CD4-positive, CD25-positive, alpha-beta regulatory T cell (primary cell): ENCODE measurements around the gene TFB2M. TPM values are rescaled to one million over a fixed set of nuclear protein-coding genes. Genes with fewer than 3 reads are reported as not detected.
"Not testable (repeated sequence)": the region's sequence is repeated elsewhere in the genome, so short reads cannot be mapped to it uniquely, and the experiment has no call there.

ENCODE experiments used
- ATAC-seq, 2 donors: fragments of 150-1000 bp; cut with Tn5 transposase; one replicate each; pipeline ENCODE4 v1.10.0; 2021; ENCODE audit warnings: low read depth in 2 of 2, moderate number of reproducible peaks in 2 of 2, moderate library complexity in 1 of 2
- DNase-seq, 3 donors: peaks; one replicate each; pipeline versions ENCODE4 v3.0.0 to v3.0.0-alpha.2; 2012 to 2022; ENCODE audit warnings: mixed read lengths in 1 of 3
- H3K27ac ChIP-seq: one replicate; pipeline ENCODE4 v1.7.0; 2013; ENCODE audit warnings: mild to moderate bottlenecking, low read length; ENCODE audit not compliant: insufficient read depth, poor library complexity, severe bottlenecking
- H3K27me3 ChIP-seq: one replicate; pipeline ENCODE4 v1.7.0; 2013; ENCODE audit warnings: low read length; ENCODE audit not compliant: control insufficient read depth, insufficient read depth
- H3K36me3 ChIP-seq: one replicate; pipeline ENCODE4 v1.7.0; 2013; ENCODE audit warnings: mild to moderate bottlenecking, low read length, moderate library complexity; ENCODE audit not compliant: control insufficient read depth, insufficient read depth
- H3K4me1 ChIP-seq: 2 replicates; pipeline ENCODE4 v1.7.0; 2013; ENCODE audit warnings: mild to moderate bottlenecking, low read length; ENCODE audit not compliant: insufficient read depth, control insufficient read depth, poor library complexity, severe bottlenecking
- H3K4me3 ChIP-seq: one replicate; pipeline ENCODE4 v1.7.0; 2013; ENCODE audit warnings: low read depth, mild to moderate bottlenecking, low read length, moderate library complexity
- H3K9me3 ChIP-seq, 2 experiments: 1 replicate in 1 of 2; 2 replicates in 1 of 2; pipeline ENCODE4 v1.7.0; 2013; ENCODE audit warnings: low read length in 2 of 2, mild to moderate bottlenecking in 1 of 2, moderate library complexity in 1 of 2; ENCODE audit not compliant: control insufficient read depth in 2 of 2
- H3K27ac Mint-ChIP-seq, 3 donors: one replicate each; pipeline ENCODE4 v1.8.0; 2020 to 2022; ENCODE audit warnings: mild to moderate bottlenecking in 3 of 3, mixed read lengths in 3 of 3, moderate library complexity in 2 of 3
- H3K27me3 Mint-ChIP-seq: one replicate; pipeline ENCODE4 v1.8.0; 2022; ENCODE audit warnings: mild to moderate bottlenecking, mixed read lengths
- H3K36me3 Mint-ChIP-seq: one replicate; pipeline ENCODE4 v1.8.0; 2020; ENCODE audit warnings: mixed read lengths
- H3K4me1 Mint-ChIP-seq, 4 donors: one replicate each; pipeline ENCODE4 v1.8.0; 2020 to 2022; ENCODE audit warnings: mixed read lengths in 4 of 4, mild to moderate bottlenecking in 1 of 4
- H3K4me3 Mint-ChIP-seq, 4 donors: one replicate each; pipeline ENCODE4 v1.8.0; 2020 to 2022; ENCODE audit warnings: mild to moderate bottlenecking in 4 of 4, mixed read lengths in 4 of 4, moderate library complexity in 3 of 4
- H3K9me3 Mint-ChIP-seq, 7 donors: one replicate each; pipeline ENCODE4 v1.8.0; 2020 to 2022; ENCODE audit warnings: mixed read lengths in 7 of 7, mild to moderate bottlenecking in 3 of 7, moderate library complexity in 2 of 7
- polyA plus RNA-seq, 4 donors: library from polyadenylated mRNA; unstranded; fragments of 300-500 nt; fragmentation: Illumina TruSeq; gene quantifications; one replicate each; pipeline ENCODE4 v1.2.3, GENCODE V29; 2021
- total RNA-seq: library from RNA; stranded (reverse); gene quantifications from one replicate; pipeline ENCODE4 v1.2.3, GENCODE V29; 2022

The TFB2M gene, protein sequence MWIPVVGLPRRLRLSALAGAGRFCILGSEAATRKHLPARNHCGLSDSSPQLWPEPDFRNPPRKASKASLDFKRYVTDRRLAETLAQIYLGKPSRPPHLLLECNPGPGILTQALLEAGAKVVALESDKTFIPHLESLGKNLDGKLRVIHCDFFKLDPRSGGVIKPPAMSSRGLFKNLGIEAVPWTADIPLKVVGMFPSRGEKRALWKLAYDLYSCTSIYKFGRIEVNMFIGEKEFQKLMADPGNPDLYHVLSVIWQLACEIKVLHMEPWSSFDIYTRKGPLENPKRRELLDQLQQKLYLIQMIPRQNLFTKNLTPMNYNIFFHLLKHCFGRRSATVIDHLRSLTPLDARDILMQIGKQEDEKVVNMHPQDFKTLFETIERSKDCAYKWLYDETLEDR
- total RNA-seq, result 15.2 TPM
- 10 to 100 TPM; 15.4 to 21.8 (median 20.6) TPM for polyA plus RNA-seq

GRCh38 chr1:246566128-246566812, at the start of gene TFB2M, which contains the start of gene CNST:
TFB2M (minus strand) TSS chr1:246566261; CDS start chr1:246566138, 123 bp downstream.
CNST (plus strand) TSS chr1:246566456; CDS start chr1:246591563, 25,107 bp downstream.
- H3K4me3 ChIP-seq, result peak within 1 kb of the TSS; percentile 97
- H3K27ac ChIP-seq, result peak within 1 kb of the TSS; percentile 94
- peaks cover 3% of the 10 kb centered on the region for H3K36me3 Mint-ChIP-seq
- H3K27ac Mint-ChIP-seq, result peak within 1 kb of the TSS; percentile 96 to 99 (median 99)
- peaks cover 63% of the 10 kb centered on the region for H3K4me1 ChIP-seq
- H3K9me3 ChIP-seq, result no peaks in the 10 kb centered on the region
- H3K9me3 Mint-ChIP-seq, result peaks cover 0 to 2% (median 0%) of the 10 kb centered on the region in 7 donors
- no peaks in the 10 kb centered on the region for H3K27me3 ChIP-seq
- H3K36me3 ChIP-seq, result peaks cover 5% of the 10 kb centered on the region
- ATAC-seq, result peak; percentile 75 to 78
- H3K27me3 Mint-ChIP-seq, result no peaks in the 10 kb centered on the region
- H3K4me1 Mint-ChIP-seq, result peaks cover 17 to 59% (median 32%) of the 10 kb centered on the region in 4 donors
- DNase-seq, result peak; percentile 90 to 98 (median 91)
- H3K4me3 Mint-ChIP-seq, result peak within 1 kb of the TSS; percentile 94 to 100 (median 98)

DNA sequence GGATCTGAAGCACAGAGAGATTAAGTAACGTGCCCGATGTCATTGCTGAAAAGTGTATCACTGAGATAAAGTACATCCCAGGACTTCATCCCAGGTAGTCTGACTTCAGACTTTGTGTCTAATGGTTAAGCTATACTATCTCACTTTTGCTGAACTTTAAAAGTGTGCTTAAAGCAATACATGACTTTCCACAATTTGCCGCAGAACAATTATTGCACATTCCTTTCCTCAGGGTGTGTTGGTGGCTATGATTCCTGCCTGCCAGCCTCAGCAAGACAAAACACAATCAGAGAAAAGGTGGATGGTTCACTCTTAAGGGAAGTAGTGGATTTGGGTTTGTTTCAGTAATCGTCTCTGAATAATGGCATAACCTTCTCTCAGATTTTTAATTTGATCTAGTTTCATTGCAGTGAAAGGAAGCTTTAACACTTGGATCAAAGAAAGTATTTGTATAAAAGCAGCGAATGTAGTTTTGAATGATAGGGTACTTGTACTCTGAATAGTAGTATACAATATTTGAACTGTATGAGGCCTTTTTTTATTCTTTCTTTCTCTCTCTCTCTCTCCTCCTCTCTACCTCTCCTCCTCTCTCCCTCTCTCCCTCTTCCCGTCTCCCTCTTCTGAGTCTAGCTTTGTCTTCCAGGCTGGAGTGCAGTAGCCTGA, 47.2 kb upstream of the TFB2M start:
- no peak overlapping the region for H3K4me3 ChIP-seq
- Mint-ChIP-seq H3K9me3 (no peaks in the 10 kb centered on the region), H3K4me3 (peak overlapping the region in 2 of 4 donors; percentile 23 to 34), H3K4me1 (peaks cover 26 to 76% (median 60%) of the 10 kb centered on the region in 4 donors), H3K27ac (peak overlapping the region in 2 of 3 donors; percentile 77 to 80), H3K27me3 (no peaks in the 10 kb centered on the region), H3K36me3 (peaks cover 13% of the 10 kb centered on the region)
- H3K27me3 ChIP-seq, result no peaks in the 10 kb centered on the region
- H3K9me3 ChIP-seq, result no peaks in the 10 kb centered on the region
- H3K4me1 ChIP-seq, result peaks cover 19% of the 10 kb centered on the region
- peak overlapping the region; percentile 42 for H3K27ac ChIP-seq
- DNase-seq (no peak), ATAC-seq (no peak)
- H3K36me3 ChIP-seq, result peaks cover 10% of the 10 kb centered on the region

GRCh38 chr1:246609632-246610031, 43.6 kb upstream of the TFB2M start:
- Histone ChIP-seq H3K4me1 (peaks cover 28% of the 10 kb centered on the region), H3K27ac (peak overlapping the region; percentile 33), H3K9me3 (no peaks in the 10 kb centered on the region), H3K27me3 (no peaks in the 10 kb centered on the region), H3K36me3 (peaks cover 2% of the 10 kb centered on the region), H3K4me3 (no peak overlapping the region)
- peak overlapping the region; percentile 64 to 91 (median 81) for H3K27ac Mint-ChIP-seq
- H3K9me3 Mint-ChIP-seq, result no peaks in the 10 kb centered on the region
- no peak for ATAC-seq
- peak overlapping the region in 2 of 4 donors; percentile 13 to 43 for H3K4me3 Mint-ChIP-seq
- DNase-seq, result no peak
- peaks cover 18 to 74% (median 55%) of the 10 kb centered on the region in 4 donors for H3K4me1 Mint-ChIP-seq
- no peaks in the 10 kb centered on the region for H3K27me3 Mint-ChIP-seq
- peaks cover 10% of the 10 kb centered on the region for H3K36me3 Mint-ChIP-seq

DNA sequence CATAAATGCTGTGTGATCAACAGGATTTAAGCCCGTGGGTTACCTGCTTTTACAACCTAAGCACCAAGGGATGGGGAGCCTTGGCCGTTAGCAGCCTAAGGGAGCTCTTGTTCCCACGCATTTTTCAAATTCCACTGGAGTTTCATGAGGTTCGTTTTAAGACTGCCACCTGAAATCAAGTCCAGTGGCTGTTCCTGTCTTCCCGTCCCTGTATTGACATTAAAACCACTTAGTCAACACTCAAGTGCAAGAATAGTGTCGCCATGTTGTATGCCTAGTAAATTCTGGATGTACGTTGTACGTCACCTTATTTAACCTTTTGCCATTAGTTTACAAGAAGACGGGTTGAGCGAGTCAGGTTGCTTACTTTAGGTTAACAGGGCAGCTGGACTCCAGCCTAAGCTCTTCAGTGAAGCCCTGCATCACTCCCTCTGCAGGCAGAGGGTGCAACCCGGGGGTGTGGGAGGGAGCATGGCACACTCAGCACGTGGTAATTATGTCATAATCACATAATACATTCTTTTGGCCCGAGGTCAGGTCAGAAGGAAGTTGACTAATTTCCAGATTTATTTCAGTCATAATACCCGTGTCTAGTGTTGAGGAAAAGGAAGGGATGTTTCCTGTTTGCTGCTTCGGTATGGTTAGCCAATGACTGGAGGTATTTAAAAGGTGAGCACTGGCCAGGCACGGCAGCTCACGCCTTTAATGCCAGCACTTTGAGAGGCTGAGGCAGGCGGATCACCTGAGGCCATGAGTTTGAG, 42.7 kb upstream of the TFB2M start:
- peak; percentile 55 to 63 for ATAC-seq
- no peaks in the 10 kb centered on the region for H3K27me3 Mint-ChIP-seq

DNA sequence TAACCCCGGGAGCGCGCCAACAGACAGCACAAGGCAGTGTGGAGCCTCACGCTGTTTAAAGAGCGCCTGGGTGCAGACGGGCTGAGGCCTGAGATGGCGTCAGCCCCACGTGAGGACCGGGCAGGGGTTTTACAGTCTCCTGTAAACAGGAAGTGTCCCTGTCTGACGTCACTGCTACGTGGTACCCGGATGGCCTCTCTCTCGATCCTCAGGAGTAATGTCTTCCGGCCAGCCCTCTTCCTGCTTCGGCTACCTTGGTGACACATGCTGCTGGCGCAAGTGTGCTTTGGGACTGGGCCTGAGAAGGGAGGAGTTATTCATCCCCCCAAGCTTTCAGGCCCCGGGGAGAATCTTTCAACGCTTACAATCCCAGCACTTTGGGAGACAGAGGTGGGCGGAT, 41.4 kb upstream of the TFB2M start:
- no peaks in the 10 kb centered on the region for H3K9me3 ChIP-seq
- Mint-ChIP-seq H3K27me3 (no peaks in the 10 kb centered on the region), H3K27ac (peak overlapping the region in 1 of 3 donors; percentile 9), H3K4me3 (peak overlapping the region in 1 of 4 donors; percentile 8), H3K36me3 (peaks cover 16% of the 10 kb centered on the region), H3K4me1 (peaks cover 31 to 78% (median 59%) of the 10 kb centered on the region in 4 donors), H3K9me3 (peaks cover 0 to 2% (median 0%) of the 10 kb centered on the region in 7 donors)
- no peak overlapping the region for H3K27ac ChIP-seq
- no peak for DNase-seq
- H3K4me1 ChIP-seq, result peaks cover 36% of the 10 kb centered on the region
- no peak for ATAC-seq
- H3K36me3 ChIP-seq, result peaks cover 6% of the 10 kb centered on the region
- H3K27me3 ChIP-seq, result no peaks in the 10 kb centered on the region
- no peak overlapping the region for H3K4me3 ChIP-seq

More for the DNA sequence above, 42.7 kb upstream of the TFB2M start:
- Mint-ChIP-seq H3K9me3 (no peaks in the 10 kb centered on the region), H3K4me3 (peak overlapping the region; percentile 22 to 44 (median 32)), H3K27ac (peak overlapping the region; percentile 64 to 91 (median 81)), H3K36me3 (peaks cover 9% of the 10 kb centered on the region), H3K4me1 (peaks cover 18 to 77% (median 56%) of the 10 kb centered on the region in 4 donors)
- no peaks in the 10 kb centered on the region for H3K9me3 ChIP-seq
- H3K27ac ChIP-seq, result peak overlapping the region; percentile 33
- peak in 1 of 3 donors; percentile 56 for DNase-seq
- peak overlapping the region; percentile 37 for H3K4me3 ChIP-seq
- peaks cover 2% of the 10 kb centered on the region for H3K36me3 ChIP-seq
- H3K27me3 ChIP-seq, result no peaks in the 10 kb centered on the region
- H3K4me1 ChIP-seq, result peaks cover 28% of the 10 kb centered on the region

- DNase-seq, H3K9me3 Mint-ChIP-seq, H3K27ac Mint-ChIP-seq, H3K27ac ChIP-seq, H3K4me3 ChIP-seq, H3K9me3 ChIP-seq, H3K4me3 Mint-ChIP-seq, H3K27me3 Mint-ChIP-seq, ATAC-seq, H3K27me3 ChIP-seq: not testable (repeated sequence)
- H3K36me3 Mint-ChIP-seq, result peaks cover 19% of the 10 kb centered on the region
- peaks cover 40% of the 10 kb centered on the region for H3K4me1 ChIP-seq
- H3K36me3 ChIP-seq, result peaks cover 13% of the 10 kb centered on the region
- H3K4me1 Mint-ChIP-seq, result peaks cover 32 to 77% (median 54%) of the 10 kb centered on the region in 4 donors
These were observed 39.2 kb upstream of the TFB2M start for GRCh38 chr1:246605231-246605630.
